SW480 (cell line): ENCODE data around the gene GRAMD1A.

ENCODE experiments used
- DNase-seq: peaks from one replicate; pipeline ENCODE4 v3.0.0-alpha.2; 2016; ENCODE audit warnings: low spot score

GRAMD1A gene

DNA sequence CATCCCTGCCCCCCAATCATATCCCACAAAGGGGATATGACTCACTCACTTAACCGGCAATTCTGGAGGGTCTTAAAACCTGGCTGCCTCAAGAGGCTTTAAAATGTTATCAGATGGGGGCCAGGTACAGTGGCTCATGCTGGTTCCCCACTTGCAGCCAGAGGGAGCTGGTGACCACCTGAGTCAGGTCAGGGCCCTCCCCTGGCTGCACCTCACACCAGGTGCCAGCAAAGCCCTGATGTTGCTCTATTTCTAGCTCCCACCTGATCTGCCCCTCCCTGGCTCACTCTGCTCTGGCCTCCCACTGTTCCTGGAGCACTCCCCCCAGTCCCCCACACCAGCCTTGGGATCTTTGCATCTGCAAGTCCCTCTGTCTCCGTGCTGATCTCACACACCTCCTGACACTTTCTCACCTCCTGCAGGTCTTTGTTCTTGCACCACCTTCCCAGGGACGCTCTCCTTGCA lies 55.6 kb downstream of the GRAMD1A start:
- peak; percentile 60 for DNase-seq

GRCh38 chr19:35056513-35057063 lies 56.5 kb downstream of the GRAMD1A start:
- DNase-seq = no peak

DNA sequence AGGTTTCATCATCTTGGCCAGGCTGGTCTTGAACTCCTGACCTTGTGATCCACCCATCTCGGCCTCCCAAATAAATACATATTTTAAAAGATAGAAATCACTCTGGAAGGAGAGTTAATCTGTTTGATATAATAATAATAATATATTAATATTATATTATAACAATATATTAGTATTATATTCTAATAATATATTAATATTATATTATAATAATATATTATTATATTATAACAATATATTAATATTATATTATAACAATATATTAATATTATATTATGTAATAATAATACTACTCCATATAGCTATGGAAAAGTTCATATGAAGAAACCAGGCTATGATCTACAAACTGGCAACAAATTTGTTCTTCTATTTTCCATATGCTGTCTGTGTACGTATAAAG lies 58.2 kb downstream of the GRAMD1A start:
- no peak for DNase-seq

- DNase-seq = no peak
These were observed 59.1 kb downstream of the GRAMD1A start for GRCh38 chr19:35059006-35059798.

- DNase-seq = no peak
These were observed 59.6 kb downstream of the GRAMD1A start for GRCh38 chr19:35059799-35060091.

GRCh38 chr19:35060160-35060855 lies 60.2 kb downstream of the GRAMD1A start:
- no peak for DNase-seq

DNA sequence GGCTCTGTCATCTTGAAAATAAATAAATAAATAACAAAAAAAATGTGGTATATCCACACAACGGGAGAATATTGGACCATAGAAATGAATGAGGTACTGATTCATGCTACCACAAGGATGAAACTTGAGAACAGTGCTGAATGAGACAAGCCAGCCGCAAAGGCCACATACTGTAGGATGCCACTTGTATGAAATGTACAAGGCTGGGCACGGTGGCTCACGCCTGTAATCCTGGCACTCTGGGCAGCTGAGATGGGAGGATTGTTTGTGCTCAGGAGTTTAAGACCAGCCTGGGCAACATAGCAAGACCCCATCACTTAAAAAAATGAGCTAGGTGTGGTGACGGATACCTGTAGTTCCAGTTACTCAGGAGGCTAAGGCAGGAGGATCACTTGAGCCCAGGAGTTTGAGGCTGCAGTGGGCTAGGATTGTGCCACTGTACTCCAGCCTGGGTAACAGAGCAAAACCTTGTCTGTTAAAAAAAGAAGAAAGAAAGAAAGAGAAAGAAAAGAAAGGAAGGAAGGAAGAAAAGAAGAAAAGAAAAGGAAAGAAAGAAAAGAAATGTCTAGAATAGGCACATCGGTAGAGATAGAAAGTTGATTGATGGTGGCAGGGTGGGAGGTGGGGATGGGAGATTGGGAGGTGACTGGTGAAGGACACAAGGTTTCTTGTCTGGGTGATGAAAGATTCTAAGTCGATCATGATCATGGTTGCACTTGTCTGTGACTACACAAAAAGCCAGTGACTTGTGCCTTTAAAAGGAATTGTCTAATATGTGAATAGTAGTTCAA lies 61.7 kb downstream of the GRAMD1A start:
- peak; percentile 55 for DNase-seq

DNA sequence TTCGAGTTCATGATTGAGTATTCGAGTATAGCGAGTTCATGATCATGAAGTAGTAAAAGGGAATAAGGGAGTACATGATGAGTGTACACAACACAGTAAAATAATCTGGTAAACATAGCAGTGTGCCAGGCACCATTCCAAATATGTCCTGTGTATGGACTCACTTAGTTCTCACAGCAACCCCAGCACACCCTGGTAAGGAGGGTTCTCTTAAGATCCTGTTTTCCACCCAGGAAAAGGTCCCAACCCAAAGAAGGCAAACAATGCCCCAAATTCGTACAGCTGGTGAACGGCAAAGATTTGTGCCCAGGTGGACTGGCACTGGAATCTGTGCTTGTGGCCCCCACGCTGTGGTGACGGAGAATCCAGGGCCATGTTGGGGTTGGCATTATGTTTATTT lies 62.8 kb downstream of the GRAMD1A start:
- DNase-seq = no peak

DNA sequence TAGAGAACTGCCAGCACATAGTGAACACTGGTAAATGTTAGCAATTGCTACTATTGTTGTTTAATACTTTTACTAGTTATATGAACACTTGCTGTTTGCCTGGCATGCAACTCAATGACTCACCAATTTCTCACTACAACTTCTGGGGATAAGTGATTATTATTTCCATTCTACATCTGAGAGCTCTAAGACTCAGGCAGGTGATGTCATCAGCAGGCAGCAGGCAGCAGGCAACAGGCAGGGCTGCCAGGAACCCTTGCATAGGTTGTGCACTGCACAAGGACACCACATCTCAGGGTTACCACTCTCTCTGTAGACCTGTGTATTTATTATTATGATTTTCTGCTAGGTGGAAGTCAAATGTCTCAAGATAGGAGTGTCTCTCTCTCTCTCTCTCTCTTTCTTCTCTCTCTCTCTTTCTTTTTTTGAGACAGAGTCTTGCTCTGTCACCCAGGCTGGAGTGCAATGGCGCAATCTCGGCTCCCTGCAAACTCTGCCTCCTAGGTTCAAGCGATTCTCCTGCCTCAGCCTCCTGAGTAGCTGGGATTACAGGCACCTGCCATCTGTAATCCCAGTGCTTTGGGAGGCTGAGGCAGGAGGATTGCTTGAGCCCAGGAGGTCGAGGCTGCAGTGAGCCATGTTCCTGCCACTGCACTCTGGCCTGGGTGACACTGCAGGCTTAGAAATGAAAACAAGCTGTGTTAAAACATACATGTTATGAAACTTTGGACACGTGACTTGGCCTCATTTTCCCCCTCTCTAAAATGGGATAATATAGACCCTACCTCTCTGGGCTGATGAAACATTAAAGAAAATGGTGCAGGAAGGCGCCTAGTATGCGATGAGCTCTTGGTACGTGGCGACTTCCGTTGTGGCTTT lies 64.1 kb downstream of the GRAMD1A start:
- DNase-seq = peak; percentile 59

DNA sequence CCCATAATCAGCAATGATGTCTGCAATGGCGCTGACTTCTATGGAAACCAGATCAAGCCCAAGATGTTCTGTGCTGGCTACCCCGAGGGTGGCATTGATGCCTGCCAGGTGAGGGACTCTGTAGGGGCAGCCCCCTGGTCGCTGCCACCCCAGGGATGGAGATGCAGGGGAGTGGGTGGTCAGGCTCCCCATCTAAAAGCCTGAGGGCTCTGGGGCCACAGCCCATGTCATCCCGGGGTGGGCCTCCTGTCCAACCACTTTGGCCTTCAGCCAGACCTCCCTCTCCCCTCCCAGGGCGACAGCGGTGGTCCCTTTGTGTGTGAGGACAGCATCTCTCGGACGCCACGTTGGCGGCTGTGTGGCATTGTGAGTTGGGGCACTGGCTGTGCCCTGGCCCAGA lies 65.5 kb downstream of the GRAMD1A start:
- no peak for DNase-seq

DNA sequence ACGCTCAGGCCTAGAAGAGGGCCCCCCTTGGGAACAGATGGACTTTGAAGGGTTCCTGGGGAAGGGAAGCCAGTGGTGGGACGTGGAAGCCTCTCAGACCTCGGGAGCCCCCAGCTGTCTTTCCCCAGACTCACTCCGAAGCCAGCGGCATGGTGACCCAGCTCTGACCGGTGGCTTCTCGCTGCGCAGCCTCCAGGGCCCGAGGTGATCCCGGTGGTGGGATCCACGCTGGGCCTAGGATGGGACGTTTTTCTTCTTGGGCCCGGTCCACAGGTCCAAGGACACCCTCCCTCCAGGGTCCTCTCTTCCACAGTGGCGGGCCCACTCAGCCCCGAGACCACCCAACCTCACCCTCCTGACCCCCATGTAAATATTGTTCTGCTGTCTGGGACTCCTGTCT lies 66.0 kb downstream of the GRAMD1A start:
- no peak for DNase-seq

- peak; percentile 84 for DNase-seq
These were observed 66.8 kb downstream of the GRAMD1A start for GRCh38 chr19:35066691-35067563.

GRCh38 chr19:35068941-35069634 lies 69.0 kb downstream of the GRAMD1A start:
- no peak for DNase-seq

- DNase-seq = no peak
These were observed 69.6 kb downstream of the GRAMD1A start for GRCh38 chr19:35069696-35070095.

GRCh38 chr19:35070471-35070870 lies 70.3 kb downstream of the GRAMD1A start:
- DNase-seq = no peak

- no peak for DNase-seq
These were observed 73.4 kb downstream of the GRAMD1A start for GRCh38 chr19:35073516-35073915.

DNA sequence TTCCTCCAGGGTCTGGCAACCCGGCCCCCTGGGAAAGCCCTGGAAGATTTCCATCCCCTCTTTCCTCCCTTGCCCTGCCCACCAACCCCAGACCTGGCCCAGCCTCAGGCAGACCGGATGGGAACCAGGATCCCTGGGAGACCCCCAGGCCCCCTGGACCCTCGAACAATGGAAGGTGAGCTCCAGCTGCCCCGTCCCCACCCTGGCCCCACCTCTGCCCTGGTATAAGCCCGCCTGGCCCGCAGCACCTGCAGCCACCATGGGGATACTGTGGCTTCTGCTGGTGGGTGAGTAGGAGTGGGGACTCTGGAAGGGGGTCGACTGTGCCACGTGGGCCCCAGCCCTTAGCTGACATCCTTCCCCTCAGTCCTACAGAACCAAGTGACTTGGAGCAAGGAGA lies 73.8 kb downstream of the GRAMD1A start:
- no peak for DNase-seq

DNA sequence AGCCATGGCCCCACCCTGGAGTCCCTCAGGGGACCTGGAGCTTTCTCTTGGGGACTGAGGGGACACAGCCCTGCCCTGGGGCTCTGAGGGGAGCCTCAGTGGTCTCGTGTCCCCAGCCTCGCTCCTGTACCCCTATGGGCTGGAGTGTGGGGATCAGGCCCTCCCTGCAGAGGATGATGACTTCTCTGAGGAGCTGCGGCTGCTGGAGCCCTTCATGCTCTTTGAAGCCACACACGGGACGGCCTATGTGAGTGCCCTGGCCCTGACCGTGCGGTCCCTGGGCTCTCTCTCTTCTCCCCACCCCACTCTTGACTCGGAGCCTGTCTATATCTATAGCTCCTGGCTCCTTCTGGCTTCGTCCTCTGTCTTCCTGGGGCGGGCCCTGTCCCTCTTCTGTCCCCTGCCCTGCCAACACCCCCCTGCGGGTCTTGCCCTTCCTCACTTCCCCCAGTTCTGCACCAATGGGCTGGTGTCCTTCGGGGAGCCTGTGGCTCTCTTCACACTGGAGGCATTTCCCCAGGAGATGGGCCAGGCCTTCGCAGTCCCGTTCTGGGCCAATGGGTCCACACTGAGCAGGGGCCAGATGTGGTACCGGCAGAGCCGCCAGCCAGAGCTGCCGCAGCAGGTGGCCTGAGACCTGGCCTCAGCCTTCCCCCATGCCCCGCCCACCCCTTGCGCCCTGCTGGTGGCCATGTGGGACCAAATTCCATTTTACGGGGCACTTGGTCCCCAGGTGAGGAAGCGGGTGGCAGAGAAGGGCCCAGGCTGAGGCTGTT lies 74.5 kb downstream of the GRAMD1A start:
- DNase-seq = no peak
